H1 (cell line): ENCODE measurements around the gene ZFP36L2. TPM values are rescaled to one million over a fixed set of nuclear protein-coding genes. Genes with fewer than 3 reads are reported as not detected.

Source experiments
- BRCA1 ChIP-seq: IDR thresholded peaks from 2 replicates; pipeline ENCODE4 v1.6.1; 2012; ENCODE audit warnings: low read depth, low read length, improper control_type of control experiment
- CHD2 ChIP-seq: IDR thresholded peaks from 2 replicates; pipeline ENCODE4 v1.6.1; 2012; ENCODE audit warnings: low read length, improper control_type of control experiment
- CHD7 ChIP-seq: fragments of 300-600 bp; sonication (generic); IDR thresholded peaks from 2 replicates; pipeline ENCODE4 v1.7.1; 2012; ENCODE audit warnings: low read length, moderate library complexity, mild to moderate bottlenecking, inconsistent platforms; ENCODE audit not compliant: insufficient replicate concordance
- CTCF ChIP-seq, 3 experiments: IDR thresholded peaks; 1 replicate in 2 of 3; 2 replicates in 1 of 3; pipeline versions ENCODE4 v1.5.1 to v1.6.1; 2011; ENCODE audit warnings: low read length in 3 of 3, mild to moderate bottlenecking in 3 of 3, inconsistent platforms in 2 of 3, low read depth in 1 of 3, moderate library complexity in 1 of 3; ENCODE audit not compliant: insufficient read depth in 1 of 3; ENCODE audit errors: control extremely low read depth in 1 of 3
- PHF8 ChIP-seq: fragments of 200-600 bp; sonication (generic); conservative IDR thresholded peaks from 2 replicates; pipeline ENCODE4 v1.7.1; 2012; ENCODE audit warnings: low read depth, mild to moderate bottlenecking, inconsistent platforms, low read length, moderate library complexity
- POLR2A ChIP-seq, 2 experiments: IDR thresholded peaks; 1 replicate in 1 of 2; 2 replicates in 1 of 2; pipeline ENCODE4 v1.6.1; 2011; ENCODE audit warnings: low read depth in 2 of 2, low read length in 2 of 2, mild to moderate bottlenecking in 2 of 2; ENCODE audit errors: control extremely low read depth in 1 of 2
- RFX5 ChIP-seq: IDR thresholded peaks from 2 replicates; pipeline ENCODE4 v1.6.1; 2011; ENCODE audit warnings: low read depth, low read length, improper control_type of control experiment, borderline replicate concordance
- SIX5 ChIP-seq: IDR thresholded peaks from 2 replicates; pipeline ENCODE4 v1.6.1; 2011; ENCODE audit warnings: mild to moderate bottlenecking, low read depth, low read length
- SRF ChIP-seq: IDR thresholded peaks from 2 replicates; pipeline ENCODE4 v1.6.1; 2011; ENCODE audit warnings: mild to moderate bottlenecking, low read depth, low read length, moderate library complexity
- polyA plus RNA-seq, 7 experiments: library from polyadenylated mRNA; depleted of rRNA in 3 of 7; stranded (reverse) in 5 of 7; unstranded in 2 of 7; fragments of >200 nt in 5 of 7; fragments of 200-250 nt in 2 of 7; gene quantifications; 1 replicate in 5 of 7; 2 replicates in 1 of 7; 4 replicates in 1 of 7; pipeline versions ENCODE4 v1.2.1 to v1.2.3, GENCODE V29; 2011 to 2013; ENCODE audit warnings: missing spikeins in 2 of 7, mixed read lengths in 2 of 7
- total RNA-seq: library from RNA; stranded (reverse); fragmentation: NEBNext Ultra II Directional; extraction: Animal tissue kit (Norgen Biotek cat#: 25700); gene quantifications from 2 replicates; pipeline ENCODE4 v1.2.1, GENCODE V29; 2021

The ZFP36L2 gene
- total and polyA plus RNA-seq, 2 of the 8 experiments (the other 6 are each of a cell fraction or from before 2014, with no cell fraction given) = 13.4 to 102 TPM

- TF ChIP-seq CHD7 = no peak
- no peak for TF ChIP-seq BRCA1
- no peak for TF ChIP-seq PHF8
- no peak for TF ChIP-seq CTCF (IDR thresholded peaks at IDR 0.05; ENCODE audit: control extremely low read depth in 1 of 3, insufficient read depth in 1 of 3, low read depth in 1 of 3, low read length in 3 of 3)
- TF ChIP-seq SIX5 = no peak
- no peak for TF ChIP-seq RFX5
- TF ChIP-seq CHD2 = no peak
- TF ChIP-seq POLR2A (IDR thresholded peaks at IDR 0.05; ENCODE audit: control extremely low read depth in 1 of 2, low read depth in 2 of 2, low read length in 2 of 2) = no peak
- no peak for TF ChIP-seq SRF
Measured at GRCh38 chr2:43228321-43228751, 1.9 kb upstream of the ZFP36L2 start (continued).
